K562 (cell line): ENCODE data around the gene C1RL. TPM values are rescaled to one million over a fixed set of nuclear protein-coding genes. Genes with fewer than 3 reads are reported as not detected.

Experiments used
- CTCF ChIP-seq, 3 experiments: IDR thresholded peaks in 2 of 3; conservative IDR thresholded peaks in 1 of 3; 2 replicates each; pipeline ENCODE4 v1.5.1; 2011 to 2012; ENCODE audit warnings: low read length in 3 of 3, mild to moderate bottlenecking in 3 of 3, control low read depth in 2 of 3, improper control_type of control experiment in 1 of 3, inconsistent platforms in 1 of 3, low read depth in 1 of 3, mixed read lengths in 1 of 3, moderate library complexity in 1 of 3; ENCODE audit not compliant: insufficient read depth in 2 of 3
- polyA plus RNA-seq, 8 experiments: library from polyadenylated mRNA; depleted of rRNA in 4 of 8; stranded (reverse) in 5 of 8; unstranded in 3 of 8; fragments of >200 nt; fragmentation: Nextera tagmentation in 2 of 8; fragmentation: Illumina TruSeq in 1 of 8; extraction: Ambion mirVana in 2 of 8; extraction: Trizol in 1 of 8; gene quantifications; 2 replicates each; pipeline versions ENCODE4 v1.2.1 to v1.2.3, GENCODE V29; 2011 to 2014; ENCODE audit warnings: inconsistent platforms in 1 of 8, missing spikeins in 1 of 8
- total RNA-seq, 7 experiments: library from RNA; depleted of rRNA in 6 of 7; stranded (reverse); fragments of >200 nt in 6 of 7; fragmentation: Illumina TruSeq in 2 of 7; extraction: Trizol in 2 of 7; gene quantifications; 2 replicates each; pipeline versions ENCODE4 v1.2.1 to v1.2.3, GENCODE V29; 2011 to 2021; ENCODE audit warnings: low replicate concordance in 1 of 7
- TF ChIP-seq, protein P1 (sequence below), 2 experiments: fragments of 450-650 bp; formaldehyde crosslinking in 1 of 2; IDR thresholded peaks; 2 replicates each; pipeline versions ENCODE4 v1.4.0 to v1.6.1; 2014 to 2020; ENCODE audit warnings: mild to moderate bottlenecking in 2 of 2, borderline replicate concordance in 1 of 2, low read depth in 1 of 2

C1RL gene
- total and polyA plus RNA-seq, 9 of the 15 experiments (the other 6 are each of a cell fraction or from before 2014, with no cell fraction given): 1.4 to 10.7 (median 8.0) TPM

GRCh38 chr12:7092229-7092985, 16.6 kb downstream of the C1RL start, which contains the start of gene C1R (continued):
- TF ChIP-seq, protein P1, sequence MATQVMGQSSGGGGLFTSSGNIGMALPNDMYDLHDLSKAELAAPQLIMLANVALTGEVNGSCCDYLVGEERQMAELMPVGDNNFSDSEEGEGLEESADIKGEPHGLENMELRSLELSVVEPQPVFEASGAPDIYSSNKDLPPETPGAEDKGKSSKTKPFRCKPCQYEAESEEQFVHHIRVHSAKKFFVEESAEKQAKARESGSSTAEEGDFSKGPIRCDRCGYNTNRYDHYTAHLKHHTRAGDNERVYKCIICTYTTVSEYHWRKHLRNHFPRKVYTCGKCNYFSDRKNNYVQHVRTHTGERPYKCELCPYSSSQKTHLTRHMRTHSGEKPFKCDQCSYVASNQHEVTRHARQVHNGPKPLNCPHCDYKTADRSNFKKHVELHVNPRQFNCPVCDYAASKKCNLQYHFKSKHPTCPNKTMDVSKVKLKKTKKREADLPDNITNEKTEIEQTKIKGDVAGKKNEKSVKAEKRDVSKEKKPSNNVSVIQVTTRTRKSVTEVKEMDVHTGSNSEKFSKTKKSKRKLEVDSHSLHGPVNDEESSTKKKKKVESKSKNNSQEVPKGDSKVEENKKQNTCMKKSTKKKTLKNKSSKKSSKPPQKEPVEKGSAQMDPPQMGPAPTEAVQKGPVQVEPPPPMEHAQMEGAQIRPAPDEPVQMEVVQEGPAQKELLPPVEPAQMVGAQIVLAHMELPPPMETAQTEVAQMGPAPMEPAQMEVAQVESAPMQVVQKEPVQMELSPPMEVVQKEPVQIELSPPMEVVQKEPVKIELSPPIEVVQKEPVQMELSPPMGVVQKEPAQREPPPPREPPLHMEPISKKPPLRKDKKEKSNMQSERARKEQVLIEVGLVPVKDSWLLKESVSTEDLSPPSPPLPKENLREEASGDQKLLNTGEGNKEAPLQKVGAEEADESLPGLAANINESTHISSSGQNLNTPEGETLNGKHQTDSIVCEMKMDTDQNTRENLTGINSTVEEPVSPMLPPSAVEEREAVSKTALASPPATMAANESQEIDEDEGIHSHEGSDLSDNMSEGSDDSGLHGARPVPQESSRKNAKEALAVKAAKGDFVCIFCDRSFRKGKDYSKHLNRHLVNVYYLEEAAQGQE (IDR thresholded peaks at IDR 0.05; ENCODE audit: borderline replicate concordance): peak; percentile 54; the same call in 1 of the 2 replicates
- TF ChIP-seq, protein P1 (CRISPR knock-in tag; IDR thresholded peaks at IDR 0.05; ENCODE audit: low read depth): no peak
- peak; percentile 61 to 84 (median 81) for TF ChIP-seq CTCF (IDR thresholded peaks at IDR 0.05 in 2 of 3, conservative IDR thresholded peaks at IDR 0.05 in 1 of 3; ENCODE audit: insufficient read depth in 2 of 3, low read depth in 1 of 3, low read length in 3 of 3)
